Measurements from ENCODE around the gene SLIT1.

Gene SLIT1

GRCh38 chr10:96992721-96993120, 193.0 kb downstream of the SLIT1 start:
- DNase-seq (ENCODE audit: low read depth in 2 of 2), result no peak
- H3K4me3 ChIP-seq (replicated peaks in 1 of 2; ENCODE audit: low read depth in 2 of 2, low read length in 2 of 2), result no peak overlapping the region
- TF ChIP-seq CTCF (IDR thresholded peaks at IDR 0.05; ENCODE audit: low read depth, low read length), result no peak

- H3K4me3 ChIP-seq (replicated peaks in 1 of 2; ENCODE audit: low read depth in 2 of 2, low read length in 2 of 2), result no peak overlapping the region
- TF ChIP-seq CTCF (IDR thresholded peaks at IDR 0.05; ENCODE audit: low read depth, low read length), result no peak
- peak; percentile 43 to 80 for DNase-seq (ENCODE audit: low read depth in 2 of 2)
Measured at GRCh38 chr10:96991313-96991841, 194.4 kb downstream of the SLIT1 start.

- TF ChIP-seq CTCF (IDR thresholded peaks at IDR 0.05; ENCODE audit: low read depth, low read length), result no peak
- DNase-seq (ENCODE audit: low read depth in 2 of 2), result no peak
- H3K4me3 ChIP-seq (replicated peaks in 1 of 2; ENCODE audit: low read depth in 2 of 2, low read length in 2 of 2), result no peak overlapping the region
Measured at GRCh38 chr10:96988426-96988825, 197.3 kb downstream of the SLIT1 start.

GRCh38 chr10:96987842-96988175, 197.9 kb downstream of the SLIT1 start:
- H3K4me3 ChIP-seq (replicated peaks in 1 of 2; ENCODE audit: low read depth in 2 of 2, low read length in 2 of 2), result no peak overlapping the region
- TF ChIP-seq CTCF (IDR thresholded peaks at IDR 0.05; ENCODE audit: low read depth, low read length), result no peak
- DNase-seq (ENCODE audit: low read depth in 2 of 2), result peak in 1 of 2 donors; percentile 38

GRCh38 chr10:96987141-96987841, 198.5 kb downstream of the SLIT1 start:
- TF ChIP-seq CTCF (IDR thresholded peaks at IDR 0.05; ENCODE audit: low read depth, low read length), result no peak
- no peak overlapping the region for H3K4me3 ChIP-seq (replicated peaks in 1 of 2; ENCODE audit: low read depth in 2 of 2, low read length in 2 of 2)
- no peak for DNase-seq (ENCODE audit: low read depth in 2 of 2)

- no peak for DNase-seq (ENCODE audit: low read depth in 2 of 2)
- no peak overlapping the region for H3K4me3 ChIP-seq (replicated peaks in 1 of 2; ENCODE audit: low read depth in 2 of 2, low read length in 2 of 2)
- TF ChIP-seq CTCF (IDR thresholded peaks at IDR 0.05; ENCODE audit: low read depth, low read length), result no peak
Measured at GRCh38 chr10:96986200-96986856, 199.4 kb downstream of the SLIT1 start.
